ENCODE data around the gene RASL11B.
"Not testable (repeated sequence)": the region's sequence is repeated elsewhere in the genome, so short reads cannot be mapped to it uniquely, and the experiment has no call there.

Gene RASL11B

GRCh38 chr4:52824603-52825459 lies 37.3 kb upstream of the RASL11B start:
- H3K27ac ChIP-seq, result no peak overlapping the region
- TF ChIP-seq ZFX (IDR thresholded peaks at IDR 0.05; ENCODE audit: borderline replicate concordance) (no peak), CTCF (IDR thresholded peaks at IDR 0.05) (no peak)

- TF ChIP-seq ZFX (IDR thresholded peaks at IDR 0.05; ENCODE audit: borderline replicate concordance) (no peak), CTCF (IDR thresholded peaks at IDR 0.05) (no peak)
Observed at GRCh38 chr4:52825460-52826090, 36.5 kb upstream of the RASL11B start.

GRCh38 chr4:52833941-52834525 lies 28.1 kb upstream of the RASL11B start:
- TF ChIP-seq ZFX (IDR thresholded peaks at IDR 0.05; ENCODE audit: borderline replicate concordance), result no peak
- TF ChIP-seq CTCF (IDR thresholded peaks at IDR 0.05), result no peak
- no peak overlapping the region for H3K27ac ChIP-seq

More at GRCh38 chr4:52825460-52826090, 36.5 kb upstream of the RASL11B start:
- no peak overlapping the region for H3K27ac ChIP-seq

GRCh38 chr4:52834641-52835456 lies 27.3 kb upstream of the RASL11B start:
- not testable (repeated sequence) for H3K27ac ChIP-seq

- H3K27ac ChIP-seq, result no peak overlapping the region
- no peak for TF ChIP-seq ZFX (IDR thresholded peaks at IDR 0.05; ENCODE audit: borderline replicate concordance)
- no peak for TF ChIP-seq CTCF (IDR thresholded peaks at IDR 0.05)
Observed at GRCh38 chr4:52836120-52836519, 26.0 kb upstream of the RASL11B start.

- TF ChIP-seq ZFX (IDR thresholded peaks at IDR 0.05; ENCODE audit: borderline replicate concordance) (no peak), CTCF (IDR thresholded peaks at IDR 0.05) (no peak)
- no peak overlapping the region for H3K27ac ChIP-seq
Observed at GRCh38 chr4:52836678-52837077, 25.4 kb upstream of the RASL11B start.
